Measurements from ENCODE around the gene ERCC4.

The ERCC4 gene

DNA sequence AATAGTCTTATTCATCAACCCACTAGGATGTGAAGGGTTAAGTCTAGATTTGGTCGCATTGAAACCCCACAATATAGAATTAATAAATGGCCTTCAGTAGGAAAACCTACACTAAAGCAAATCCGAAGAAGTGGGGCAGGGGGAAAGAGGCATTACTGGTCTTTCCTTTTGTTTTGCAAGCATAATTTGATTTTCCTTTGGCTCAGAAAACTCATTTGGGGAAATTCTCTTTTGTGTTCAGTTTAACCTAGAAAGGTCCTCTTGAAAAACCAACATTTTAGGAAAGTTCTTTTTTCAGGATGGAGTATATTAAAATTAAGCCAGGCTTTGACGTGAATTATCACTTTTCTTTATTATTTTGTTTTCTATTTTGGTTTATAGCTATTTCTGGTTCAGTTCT is 31.7 kb downstream of the ERCC4 start:
- DNase-seq, result no peak

DNA sequence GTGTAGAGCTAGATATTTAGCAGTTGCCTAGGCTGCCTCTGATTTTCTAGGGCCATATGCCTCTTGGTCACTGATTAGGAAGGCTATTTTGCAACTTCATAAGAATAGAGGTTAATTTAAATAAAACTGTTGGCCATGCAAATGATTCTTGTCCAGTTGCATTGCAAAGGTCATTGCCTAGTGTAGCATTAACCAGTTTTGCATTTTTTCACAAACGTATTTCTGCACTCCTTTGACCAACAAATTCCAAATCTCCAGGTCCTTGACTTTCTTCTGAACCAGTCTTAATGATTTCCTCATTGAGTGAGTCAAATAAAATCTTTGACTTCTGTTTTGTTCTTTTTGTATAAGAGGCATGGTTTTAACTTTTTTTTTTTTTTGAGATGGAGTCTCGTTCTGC is 33.5 kb downstream of the ERCC4 start:
- DNase-seq, result no peak

DNA sequence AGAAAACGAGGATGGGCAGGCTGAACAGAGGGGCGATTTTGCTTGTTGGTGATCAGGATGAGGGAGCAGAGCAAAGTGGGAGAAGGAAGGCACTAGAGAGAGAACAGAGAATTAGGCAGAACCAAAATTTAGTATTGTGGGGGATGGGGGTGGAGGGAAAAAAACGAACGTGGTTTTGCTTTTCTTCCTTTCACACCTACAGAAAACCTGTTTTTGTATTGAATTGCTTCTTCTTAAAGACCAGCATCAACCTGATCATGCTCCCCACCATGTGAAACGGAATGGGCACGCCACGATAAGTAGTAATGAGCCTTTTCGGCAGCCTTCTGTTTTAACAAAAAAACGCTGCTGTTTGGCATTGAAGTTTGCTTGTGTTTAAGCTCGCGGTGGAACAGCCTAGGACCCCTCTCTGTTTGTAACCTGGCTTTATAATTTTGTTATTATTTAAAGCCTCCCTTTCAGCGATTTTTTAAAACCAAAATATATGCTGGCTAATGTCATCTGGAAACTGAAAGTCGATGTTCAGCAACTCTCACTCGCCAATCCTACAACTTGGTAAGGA is 36.8 kb downstream of the ERCC4 start:
- DNase-seq, result no peak

DNA sequence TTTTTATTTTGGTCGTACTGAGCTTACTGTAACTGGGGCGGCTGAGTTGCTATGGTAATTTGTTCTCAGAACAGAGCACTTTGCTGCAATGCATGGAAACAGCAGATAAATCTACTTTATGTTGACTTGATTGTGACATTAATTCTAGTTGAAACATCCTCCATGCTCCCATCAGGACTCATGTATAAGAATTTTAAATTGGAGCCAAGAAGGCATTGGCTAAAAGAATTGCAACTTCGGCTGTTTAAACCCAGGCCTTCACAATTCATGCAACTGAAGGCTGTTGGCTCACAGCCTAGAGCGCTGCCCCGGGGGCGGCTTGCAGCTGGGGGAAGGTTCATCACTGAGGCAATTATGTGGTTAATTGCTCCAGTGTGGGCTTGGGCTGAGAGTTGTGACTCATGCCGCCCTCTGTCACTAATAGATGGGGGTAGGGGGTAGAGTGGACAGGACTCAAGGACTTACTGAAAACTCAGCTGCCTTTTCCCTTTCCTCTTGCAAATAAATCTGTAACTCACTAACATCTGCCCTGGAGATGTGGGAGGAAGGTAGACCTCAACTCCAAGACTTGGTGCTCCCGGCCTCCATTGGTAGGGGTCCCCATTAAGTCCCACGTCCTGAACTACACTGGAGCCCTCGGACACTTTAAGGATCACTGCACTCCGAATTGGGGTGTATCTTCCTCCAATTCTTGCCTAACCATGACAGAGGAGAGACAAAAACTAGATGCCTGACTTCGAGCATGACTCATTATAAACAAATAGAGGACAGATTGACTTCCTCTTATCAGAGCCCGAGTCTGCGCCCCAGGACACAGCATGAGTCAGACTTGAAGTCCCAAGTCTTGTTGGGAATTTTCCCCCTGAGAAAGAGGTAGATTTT is 37.5 kb downstream of the ERCC4 start:
- peak; percentile 62 for DNase-seq

DNA sequence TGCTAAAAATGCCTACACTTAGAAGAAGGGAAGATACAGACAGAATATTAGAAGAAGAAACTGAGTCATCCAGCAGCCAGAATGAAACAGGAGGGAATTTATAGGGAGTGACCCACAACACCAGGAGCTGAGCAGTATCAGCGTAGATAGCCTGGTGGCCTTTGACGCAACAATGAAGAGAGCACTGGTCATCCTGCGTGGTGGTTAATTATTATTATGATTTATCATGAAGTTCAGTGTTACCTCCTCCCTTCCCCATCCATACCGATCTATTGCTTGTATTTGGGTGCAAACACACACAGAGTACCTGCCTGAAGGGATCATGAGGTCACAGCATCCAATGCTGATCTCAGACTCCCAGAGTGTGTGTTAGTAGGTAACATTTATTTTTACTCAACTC is 38.5 kb downstream of the ERCC4 start:
- no peak for DNase-seq

DNA sequence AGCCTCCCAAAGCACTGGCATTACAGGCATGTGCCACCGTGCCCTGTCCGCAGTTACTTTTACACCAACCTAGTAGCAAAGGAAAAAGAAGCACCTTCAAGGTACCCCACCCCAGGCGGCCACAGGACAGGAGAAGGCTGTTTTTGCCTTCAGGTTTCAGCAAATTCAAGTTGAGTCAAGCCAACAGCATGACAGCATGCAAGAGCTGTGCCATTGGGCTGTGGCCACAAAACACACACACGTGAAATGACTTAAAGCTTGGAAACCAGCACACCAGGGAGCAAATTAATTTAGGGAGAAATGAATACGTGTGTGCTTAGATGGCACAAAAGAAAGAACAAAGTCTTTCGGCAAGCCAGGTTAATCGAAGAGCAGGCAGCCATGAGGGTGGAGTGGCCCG is 39.7 kb downstream of the ERCC4 start:
- DNase-seq, result no peak

DNA sequence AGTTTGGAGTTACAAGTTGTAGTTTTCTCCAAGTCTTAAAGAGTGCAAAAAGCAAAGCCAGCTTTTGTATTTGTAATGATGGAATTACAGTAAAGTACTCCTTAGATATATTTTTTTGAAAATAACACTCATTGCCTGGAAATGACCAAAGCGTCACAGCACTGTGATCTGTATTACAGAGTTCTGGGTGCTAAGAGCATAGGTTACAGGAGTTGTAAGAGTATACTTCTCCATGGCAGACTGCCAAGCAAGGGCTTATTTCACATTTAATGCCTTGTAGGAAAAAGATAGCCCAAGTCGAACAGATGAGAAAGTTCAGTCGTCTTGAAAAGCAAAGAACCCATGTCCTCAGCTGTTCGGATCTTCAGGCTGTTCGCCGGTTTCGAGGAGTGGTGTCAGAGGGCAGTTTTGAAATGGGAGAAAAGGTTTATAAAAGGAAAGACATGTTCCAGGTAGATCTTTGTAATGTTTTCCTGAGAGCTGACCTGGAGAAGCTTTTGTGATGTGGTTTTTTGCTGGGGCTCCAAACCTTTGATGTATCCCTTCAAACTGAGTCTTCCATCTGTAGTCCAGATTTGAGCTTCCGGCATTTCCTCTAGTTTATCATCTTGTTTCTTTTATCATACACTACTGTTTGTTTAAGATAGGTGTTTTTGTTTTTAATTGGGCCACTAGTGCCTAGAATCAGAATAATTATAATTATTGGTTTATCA is 41.3 kb downstream of the ERCC4 start:
- no peak for DNase-seq

DNA sequence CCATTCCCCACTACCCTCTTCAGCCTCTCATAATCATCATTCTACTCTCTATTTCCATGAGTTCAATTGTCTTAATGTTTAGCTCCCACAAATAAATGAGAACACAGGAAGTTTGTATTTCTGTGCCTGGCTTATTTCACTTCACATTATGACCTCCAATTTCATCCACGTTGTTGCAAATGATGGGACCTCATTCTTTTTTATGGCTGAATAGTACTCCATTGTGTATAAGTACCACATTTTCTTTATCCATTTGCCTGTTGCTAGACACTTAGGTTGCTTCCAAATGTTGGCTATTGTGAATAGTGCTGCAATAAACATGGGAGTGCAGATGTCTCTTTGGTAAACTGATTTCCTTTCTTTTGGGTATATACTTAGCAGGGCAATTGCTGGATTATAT is 42.3 kb downstream of the ERCC4 start:
- DNase-seq, result no peak

DNA sequence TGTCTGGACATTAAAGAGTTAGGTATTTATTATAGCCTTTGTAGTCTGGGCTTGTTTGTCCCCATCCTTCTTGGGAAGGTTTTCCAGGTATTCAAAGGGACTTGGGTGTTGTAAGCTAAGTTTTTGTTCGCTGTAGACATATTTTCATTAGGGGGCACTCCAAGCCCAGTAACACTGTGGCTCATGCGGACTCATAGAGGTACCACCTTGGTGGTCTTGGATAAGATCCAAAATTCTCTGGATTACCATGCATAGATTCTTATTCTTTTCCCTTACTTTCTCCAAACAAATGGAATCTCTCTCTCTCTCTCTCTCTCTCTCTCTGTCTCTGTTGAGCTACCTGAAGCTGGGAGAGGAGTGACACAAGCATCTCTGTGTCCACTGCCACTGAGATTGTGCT is 48.9 kb downstream of the ERCC4 start:
- no peak for DNase-seq

DNA sequence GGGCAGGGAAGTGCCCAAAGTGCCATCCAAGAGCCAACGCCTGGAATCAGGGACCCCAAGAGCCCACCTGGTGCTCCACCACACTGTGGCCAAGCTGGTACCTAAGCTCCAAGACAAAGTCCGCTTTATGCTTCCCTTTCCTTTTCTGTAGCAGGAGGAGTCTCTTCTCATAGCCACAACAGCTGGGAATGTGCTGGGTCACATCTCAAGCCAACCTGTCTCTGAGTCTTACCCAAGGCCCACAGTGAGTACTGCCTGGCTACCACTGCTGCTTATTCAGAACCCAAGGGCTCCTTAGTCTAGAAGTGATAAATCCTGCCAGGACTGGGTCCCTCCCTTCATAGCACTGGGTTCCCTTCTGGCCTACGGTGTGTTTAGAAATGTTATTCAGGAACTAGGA is 49.8 kb downstream of the ERCC4 start:
- DNase-seq, result no peak

DNA sequence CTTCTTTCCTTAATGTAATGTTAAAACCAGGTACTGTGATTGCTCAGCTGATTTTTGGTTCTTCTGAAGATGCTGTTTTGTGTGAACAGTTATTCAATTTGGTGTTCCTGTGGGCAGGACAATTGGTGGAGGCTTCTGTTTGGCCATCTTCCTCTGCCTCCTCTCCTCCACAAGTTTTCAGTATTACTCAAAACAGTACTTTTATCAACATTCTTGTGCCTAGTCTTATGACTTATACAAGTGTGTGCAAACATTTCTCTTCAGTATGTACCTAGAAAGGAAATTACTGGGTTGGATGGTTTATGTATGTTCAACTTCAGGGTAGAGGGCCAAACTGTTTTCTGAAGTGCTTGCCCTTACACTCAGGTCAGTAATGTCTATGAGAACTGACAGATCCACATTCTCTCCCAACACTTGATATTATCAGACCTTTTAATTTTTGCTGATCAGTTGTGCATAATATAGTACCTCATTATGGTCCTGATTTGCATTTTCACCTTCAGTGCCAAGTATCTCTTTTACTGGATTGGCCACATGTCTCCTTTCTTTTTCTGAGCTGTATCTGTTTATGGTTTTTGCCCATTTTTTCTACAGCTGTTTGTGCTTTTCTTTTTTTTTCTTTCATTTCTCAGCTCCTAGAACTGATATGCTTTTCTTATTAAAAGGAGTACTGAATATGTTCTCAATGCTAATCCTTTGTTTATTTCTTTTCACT is 50.9 kb downstream of the ERCC4 start:
- no peak for DNase-seq

DNA sequence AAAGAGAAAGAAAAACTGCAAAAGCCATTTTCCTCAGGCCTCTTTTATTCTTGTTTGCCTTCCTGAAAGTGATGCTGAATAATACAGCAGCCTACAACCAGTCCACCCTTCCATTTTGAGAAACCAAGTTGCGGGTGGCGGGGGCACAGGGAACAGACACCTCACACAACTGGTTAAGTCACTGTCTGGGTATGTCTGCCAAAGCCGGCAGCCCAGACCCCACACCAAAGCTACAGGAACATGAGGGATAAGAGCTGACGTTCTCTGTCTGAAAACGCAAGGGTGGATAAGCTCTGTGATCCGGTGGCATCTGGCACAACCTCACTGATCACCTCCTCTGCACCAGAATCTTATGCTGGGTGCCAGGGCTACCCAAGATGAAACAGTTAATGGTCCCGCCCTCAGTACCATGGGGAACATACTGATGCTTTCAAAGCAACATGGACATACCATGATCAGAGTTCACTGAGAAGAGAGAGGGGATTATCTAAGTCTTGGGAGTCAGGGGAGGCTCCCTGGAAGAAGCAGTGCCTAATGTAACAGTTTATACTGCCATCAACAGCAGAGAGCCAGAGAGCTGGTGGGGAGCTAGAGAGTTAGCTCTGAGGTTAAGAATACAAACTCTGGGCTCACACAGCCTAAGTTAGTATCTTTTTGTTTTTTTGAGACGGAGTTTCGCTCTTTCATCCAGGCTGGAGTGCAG is 53.5 kb downstream of the ERCC4 start:
- no peak for DNase-seq

DNA sequence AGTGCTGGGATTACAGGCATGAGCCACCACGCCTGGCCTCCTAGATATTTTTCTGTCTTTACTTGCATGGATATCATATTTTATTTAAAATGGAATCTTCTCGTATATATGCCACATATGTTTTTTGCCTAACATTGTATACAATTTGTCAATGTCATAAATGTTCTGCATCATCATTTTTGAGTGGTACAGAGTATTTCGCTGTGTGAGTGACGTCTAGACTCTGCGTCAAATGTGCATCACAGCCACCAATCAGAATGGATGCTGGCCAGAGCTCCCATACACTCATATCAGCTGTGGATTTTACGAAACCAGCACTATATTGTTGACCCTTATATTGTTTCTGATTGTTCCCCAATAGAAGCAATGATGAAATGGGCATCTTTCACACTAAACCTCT is 57.2 kb downstream of the ERCC4 start:
- no peak for DNase-seq

DNA sequence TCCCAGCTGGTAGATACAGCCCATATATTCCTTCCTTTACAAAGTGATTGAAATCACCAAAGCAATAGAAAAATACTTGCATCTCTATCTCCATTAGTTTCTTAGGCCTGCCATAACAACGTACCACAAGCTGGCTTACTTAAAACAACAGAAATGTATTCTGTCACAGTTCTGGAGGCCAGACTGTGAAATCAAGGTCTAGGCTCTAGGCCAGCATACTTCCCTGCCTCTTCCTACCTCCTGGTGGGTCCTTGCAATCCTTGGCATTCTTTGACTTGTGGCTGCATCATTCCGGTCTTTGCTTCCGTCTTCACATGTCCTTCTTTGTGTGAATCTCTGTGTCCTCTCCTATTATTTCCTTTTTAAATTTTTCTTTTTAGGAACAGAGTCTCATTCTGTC is 62.5 kb downstream of the ERCC4 start:
- no peak for DNase-seq

DNA sequence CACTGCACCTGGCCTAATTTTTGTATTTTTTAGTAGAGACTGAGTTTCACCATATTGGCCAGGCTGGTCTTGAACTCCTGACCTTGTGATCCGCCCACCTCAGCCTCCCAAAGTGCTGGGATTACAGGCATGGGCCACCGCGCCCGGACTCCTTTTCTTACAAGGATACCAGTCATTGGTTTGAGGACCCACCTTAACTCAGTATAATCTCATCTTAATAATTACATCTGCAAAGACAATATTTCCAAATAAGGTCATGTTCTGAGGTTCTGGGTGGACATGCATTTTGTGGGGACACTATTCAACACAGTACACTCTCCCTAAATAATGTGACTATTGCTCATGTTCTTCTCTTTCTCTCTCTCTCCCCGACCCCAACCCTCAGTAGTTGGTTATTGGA is 63.7 kb downstream of the ERCC4 start:
- DNase-seq, result no peak

DNA sequence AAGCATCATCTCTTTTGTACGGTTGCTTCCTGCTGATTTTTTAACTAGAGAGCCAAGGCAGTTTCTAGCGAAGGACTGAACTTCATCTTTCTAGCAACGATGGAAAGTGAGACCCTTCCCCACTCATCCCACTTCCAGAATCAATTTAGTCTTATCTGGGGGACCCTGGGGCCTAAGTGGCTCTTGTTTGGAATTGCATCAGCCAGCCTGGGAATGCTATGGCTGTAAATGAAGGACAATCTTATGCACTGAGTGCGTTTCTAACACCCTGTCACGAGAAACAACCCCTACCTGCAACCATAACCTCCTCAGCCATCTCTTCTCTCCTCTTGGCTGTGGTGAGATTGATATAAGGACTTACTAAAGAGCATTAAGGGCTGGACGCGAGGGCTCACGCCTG is 64.8 kb downstream of the ERCC4 start:
- no peak for DNase-seq

DNA sequence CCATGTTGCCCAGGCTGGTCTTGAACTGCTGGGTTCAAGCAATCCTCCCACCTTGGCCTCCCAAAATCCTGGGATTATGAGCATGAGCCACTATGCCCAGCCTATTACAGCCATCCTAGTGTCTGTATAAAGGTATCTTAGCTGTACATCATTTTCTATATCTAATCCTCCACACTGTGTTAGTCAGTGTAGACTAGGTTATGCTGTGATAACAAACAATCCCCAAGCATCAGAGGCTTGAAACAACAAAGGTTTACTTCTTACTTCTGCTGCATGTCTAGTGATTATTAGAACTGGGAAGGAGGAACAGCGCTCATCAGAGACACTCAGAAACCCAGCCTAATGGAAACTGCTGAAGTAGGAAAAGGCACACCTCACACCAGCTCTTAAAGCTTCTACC is 68.1 kb downstream of the ERCC4 start:
- no peak for DNase-seq

DNA sequence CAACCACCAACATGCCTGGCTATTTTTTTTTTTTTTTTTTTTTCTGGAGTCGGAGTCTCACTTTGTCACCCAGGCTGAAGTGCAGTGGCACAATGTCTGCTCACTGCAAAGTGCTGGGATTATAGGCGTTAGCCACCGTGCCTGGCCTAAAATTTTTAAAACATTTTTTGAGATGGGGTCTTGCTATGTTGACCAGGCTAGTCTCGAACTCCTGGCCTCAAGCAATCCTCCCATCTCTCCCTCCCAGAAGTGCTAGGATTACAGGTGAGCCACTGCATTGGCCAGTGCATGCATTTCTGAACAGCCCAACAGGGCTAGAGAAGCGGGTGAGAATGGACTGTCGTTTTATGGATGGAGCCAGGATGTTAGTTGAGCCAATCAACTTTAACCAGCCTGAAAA is 72.4 kb downstream of the ERCC4 start:
- no peak for DNase-seq

DNA sequence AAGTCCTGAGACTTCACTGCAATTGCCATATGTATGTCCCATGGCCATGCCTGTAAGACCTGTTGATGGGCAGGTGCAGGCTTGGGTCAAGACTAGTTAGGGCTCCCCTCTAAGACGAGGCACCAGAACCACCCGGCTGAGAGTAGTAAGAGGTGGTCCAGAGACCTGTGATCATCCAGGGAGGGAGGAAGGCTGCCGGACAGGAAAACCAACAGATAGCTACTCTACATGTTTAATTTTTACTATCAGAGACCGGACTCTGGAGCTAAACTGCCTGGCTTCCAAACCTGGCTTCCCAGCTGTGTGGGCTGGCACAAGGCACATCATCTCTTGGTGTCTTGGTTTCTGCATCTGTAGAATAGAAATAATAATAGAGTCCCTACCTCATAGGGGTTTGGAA is 73.0 kb downstream of the ERCC4 start:
- DNase-seq, result no peak

DNA sequence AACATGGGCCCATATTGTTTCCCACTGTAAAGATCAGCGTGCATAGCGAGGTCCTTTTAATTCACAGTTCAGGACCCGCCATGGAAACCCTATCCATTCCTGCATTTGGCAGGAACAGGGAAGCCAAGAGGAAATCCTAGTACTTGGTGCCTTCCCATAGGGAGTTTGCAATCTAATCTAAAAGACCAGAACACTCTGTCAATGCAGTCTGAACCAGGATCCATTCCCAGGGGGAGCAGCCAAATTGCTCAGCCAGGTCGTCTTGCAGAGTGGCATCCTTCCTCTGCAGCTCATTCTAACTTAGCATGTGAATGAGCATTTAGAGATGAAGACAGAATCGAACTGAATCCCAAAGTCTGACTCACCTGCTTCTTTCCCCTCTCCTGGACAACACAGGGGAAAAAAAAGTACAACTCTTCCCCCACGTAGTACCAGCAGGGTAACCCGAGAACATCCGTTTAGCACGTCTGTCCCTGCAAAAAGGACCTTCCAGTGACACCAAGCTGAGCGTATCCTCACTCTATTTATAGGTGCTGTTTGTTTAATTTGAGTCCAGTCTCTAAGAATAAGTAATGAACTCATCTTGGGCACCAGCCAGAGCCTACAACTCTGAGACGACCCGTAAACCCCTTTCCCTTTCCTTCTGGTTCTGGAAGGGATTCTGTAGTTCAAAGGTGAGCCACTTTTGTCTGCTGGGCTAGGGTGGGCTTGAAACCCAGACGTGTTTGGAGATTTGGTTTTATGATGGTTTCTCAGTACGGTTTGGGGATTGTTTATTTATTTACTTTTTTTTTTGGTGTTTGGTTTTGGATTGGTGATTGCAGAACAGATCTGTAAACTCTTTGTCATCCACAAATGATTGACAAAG is 74.5 kb downstream of the ERCC4 start:
- peak; percentile 37 for DNase-seq

DNA sequence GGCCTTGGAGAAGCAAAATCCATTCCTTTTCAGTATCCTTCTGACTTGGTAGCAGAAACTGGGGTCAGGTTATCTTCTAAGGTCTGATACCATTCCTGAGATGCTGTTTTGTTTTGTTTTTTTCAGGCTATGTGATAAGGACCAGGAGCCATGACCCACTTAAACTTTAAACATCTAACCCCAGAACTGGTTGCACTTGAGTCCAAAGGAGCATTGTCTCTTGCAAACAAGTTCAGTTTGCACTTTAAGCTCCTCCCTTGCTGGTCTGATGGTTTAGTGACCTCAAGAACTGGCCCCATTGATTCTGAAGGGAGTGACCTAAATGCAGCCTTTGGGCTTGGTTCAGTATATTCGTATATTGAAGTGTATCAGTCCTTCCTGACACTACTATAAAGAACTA is 75.2 kb downstream of the ERCC4 start:
- DNase-seq, result no peak

DNA sequence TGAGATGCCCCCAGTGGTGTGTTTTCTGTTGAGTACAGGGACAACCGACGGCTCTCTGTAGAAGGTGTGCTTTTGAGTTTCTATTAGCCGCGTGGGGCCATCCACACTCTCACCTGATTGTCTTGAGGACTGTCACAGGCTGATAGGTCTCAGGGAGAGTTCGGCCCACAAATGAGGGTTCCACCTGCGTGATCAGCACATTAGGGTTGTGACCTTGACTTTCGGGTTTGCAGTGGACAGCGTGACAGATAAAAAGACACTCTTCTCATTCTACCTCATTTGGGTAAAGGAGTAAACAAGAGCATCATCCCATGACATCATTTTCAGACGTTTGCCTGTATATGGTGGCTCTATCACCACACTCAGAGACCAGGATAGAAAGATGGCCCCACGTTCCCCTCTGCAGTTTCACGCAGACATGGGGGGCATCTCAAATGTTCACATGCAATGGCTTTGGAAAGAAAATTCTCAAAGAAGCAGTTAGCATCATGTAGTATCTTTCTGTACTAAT is 76.9 kb downstream of the ERCC4 start:
- DNase-seq, result no peak

Measured in DMS153 (cell line).